HG03469 (cell line): ENCODE measurements around the gene SEMA3G.

ENCODE experiments used
- ATAC-seq: cut with Tn5 transposase; IDR thresholded peaks from one replicate; pipeline ENCODE4 v1.9.1; 2021; ENCODE audit warnings: mild to moderate bottlenecking, moderate library complexity, moderate number of reproducible peaks; ENCODE audit not compliant: unreplicated experiment

SEMA3G gene

GRCh38 chr3:52440249-52440551 lies 4.7 kb downstream of the SEMA3G start:
- ATAC-seq: no peak

- ATAC-seq: no peak
These were observed 5.3 kb downstream of the SEMA3G start for GRCh38 chr3:52439426-52440248.

- ATAC-seq: no peak
These were observed 6.1 kb downstream of the SEMA3G start for GRCh38 chr3:52438579-52439425.

GRCh38 chr3:52438104-52438376 lies 6.9 kb downstream of the SEMA3G start:
- ATAC-seq: no peak

- ATAC-seq: no peak
These were observed 7.4 kb downstream of the SEMA3G start for GRCh38 chr3:52437326-52438103.

- ATAC-seq: no peak
These were observed 8.3 kb downstream of the SEMA3G start for GRCh38 chr3:52436500-52437149.

GRCh38 chr3:52435246-52436101 lies 9.4 kb downstream of the SEMA3G start:
- ATAC-seq: no peak

- no peak for ATAC-seq
These were observed 10.3 kb downstream of the SEMA3G start for GRCh38 chr3:52434491-52435115.

- ATAC-seq: no peak
These were observed 10.9 kb downstream of the SEMA3G start for GRCh38 chr3:52433996-52434479.

GRCh38 chr3:52433328-52433995 lies 11.4 kb downstream of the SEMA3G start:
- no peak for ATAC-seq

GRCh38 chr3:52432691-52433141 lies 12.2 kb downstream of the SEMA3G start:
- no peak for ATAC-seq

GRCh38 chr3:52432225-52432624 lies 12.7 kb downstream of the SEMA3G start:
- no peak for ATAC-seq

GRCh38 chr3:52431459-52432223 lies 13.3 kb downstream of the SEMA3G start:
- no peak for ATAC-seq

- ATAC-seq: no peak
These were observed 14.5 kb downstream of the SEMA3G start for GRCh38 chr3:52430416-52430810.

GRCh38 chr3:52429779-52430415 lies 15.0 kb downstream of the SEMA3G start:
- ATAC-seq: no peak

- no peak for ATAC-seq
These were observed 15.9 kb downstream of the SEMA3G start for GRCh38 chr3:52429031-52429430.

- ATAC-seq: no peak
These were observed 16.5 kb downstream of the SEMA3G start for GRCh38 chr3:52428151-52429005.
